Skin of body (tissue), 2 donors: ENCODE data around the gene VPS54. TPM values are rescaled to one million over a fixed set of nuclear protein-coding genes. Genes with fewer than 3 reads are reported as not detected.

Experiments used
- DNase-seq: peaks from one replicate; lab custom pipeline; 2025; lab: John Stamatoyannopoulos, UW
- total RNA-seq: library from RNA; depleted of rRNA; stranded (reverse); fragments of >200 nt; gene quantifications from one replicate; pipeline ENCODE4 v1.2.3, GENCODE V29; 2014

Gene VPS54
- total RNA-seq, 1 donor from 2014 or later = 34.3 TPM

DNA sequence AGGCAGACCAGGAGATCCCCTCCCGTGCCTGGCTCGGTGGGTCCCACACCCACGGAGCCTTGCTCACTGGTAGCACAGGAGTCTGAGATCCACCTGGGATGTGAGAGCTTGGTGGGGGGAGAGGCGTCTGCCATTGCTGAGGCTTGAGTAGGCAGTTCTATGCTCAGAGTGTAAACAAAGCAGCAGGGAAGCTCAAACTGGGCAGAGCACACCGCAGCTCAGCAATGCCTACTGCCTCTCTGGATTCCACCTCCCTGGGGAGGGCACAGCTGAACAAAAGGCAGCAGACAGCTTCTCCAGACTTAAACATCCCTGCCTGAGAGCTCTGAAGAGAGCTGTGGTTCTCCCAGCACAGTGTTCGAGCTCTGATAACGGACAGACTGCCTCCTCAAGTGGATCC, 92.4 kb downstream of the VPS54 start:
- DNase-seq = no peak

GRCh38 chr2:63914311-63914710, 104.9 kb downstream of the VPS54 start:
- DNase-seq = no peak

DNA sequence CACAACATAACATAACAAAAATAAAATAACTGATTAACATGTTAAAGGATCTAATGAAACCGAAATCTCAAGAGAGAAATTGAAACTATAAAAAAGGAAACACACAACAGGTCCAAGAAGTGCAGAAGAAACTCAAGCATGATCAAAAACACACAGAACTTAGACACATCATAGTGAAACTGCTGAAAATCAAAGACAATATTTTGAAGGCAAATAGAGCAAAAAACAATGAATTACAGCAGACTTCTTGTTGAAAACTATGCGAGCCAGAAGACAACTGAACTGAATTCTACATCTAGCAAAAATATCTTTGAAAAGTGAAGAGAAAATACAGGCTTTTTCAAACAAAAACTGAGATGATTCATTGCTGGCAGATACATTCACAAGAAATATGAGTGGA, 116.2 kb downstream of the VPS54 start:
- no peak for DNase-seq

GRCh38 chr2:63902149-63902548, 117.1 kb downstream of the VPS54 start:
- DNase-seq = no peak

- no peak for DNase-seq
Observed at GRCh38 chr2:63899639-63900038, 119.6 kb downstream of the VPS54 start.

DNA sequence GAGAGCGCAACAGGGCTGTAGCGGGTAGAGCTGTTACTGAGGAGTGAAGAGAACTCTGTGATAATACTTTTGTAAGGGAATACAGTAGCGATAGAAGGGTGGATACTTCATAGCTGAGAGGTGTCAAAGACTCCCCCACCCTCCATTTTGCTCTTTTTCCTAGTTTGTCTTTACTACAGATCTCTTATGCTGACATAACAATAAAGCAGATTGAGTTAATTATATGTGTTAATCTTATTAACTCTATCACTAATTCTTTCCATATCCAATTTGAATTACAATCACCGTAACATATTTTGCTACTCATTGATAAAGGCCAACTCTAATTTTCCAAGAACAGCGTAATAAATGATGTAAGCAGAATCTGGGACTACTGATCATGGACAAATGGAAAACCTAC, 120.4 kb downstream of the VPS54 start:
- no peak for DNase-seq

GRCh38 chr2:63894167-63894566, 125.1 kb downstream of the VPS54 start:
- no peak for DNase-seq

DNA sequence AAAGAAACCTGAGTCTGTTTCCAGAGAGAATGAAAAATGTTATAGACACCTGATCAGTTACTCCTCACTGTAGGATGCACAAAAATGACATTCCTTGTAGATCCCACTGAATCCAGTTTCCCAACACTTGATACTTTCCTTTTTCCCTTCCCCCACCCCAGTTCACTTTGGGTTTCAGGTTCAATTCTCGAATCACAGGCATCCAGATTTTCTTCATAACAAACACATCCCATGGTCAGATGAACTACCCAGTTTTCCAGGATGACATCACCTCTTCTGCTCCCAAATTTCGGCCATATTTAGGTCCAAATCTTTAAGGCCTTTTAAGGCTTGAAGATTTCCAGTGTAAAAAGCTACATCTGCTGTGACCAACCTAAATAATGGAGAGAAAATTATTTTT, 126.1 kb downstream of the VPS54 start:
- DNase-seq = no peak

GRCh38 chr2:63891488-63892030, 127.7 kb downstream of the VPS54 start:
- no peak for DNase-seq

- DNase-seq = no peak
Observed at GRCh38 chr2:63890678-63891077, 128.6 kb downstream of the VPS54 start.

GRCh38 chr2:63888490-63889402, 130.5 kb downstream of the VPS54 start:
- DNase-seq = no peak

- no peak for DNase-seq
Observed at GRCh38 chr2:63888053-63888452, 131.2 kb downstream of the VPS54 start.

DNA sequence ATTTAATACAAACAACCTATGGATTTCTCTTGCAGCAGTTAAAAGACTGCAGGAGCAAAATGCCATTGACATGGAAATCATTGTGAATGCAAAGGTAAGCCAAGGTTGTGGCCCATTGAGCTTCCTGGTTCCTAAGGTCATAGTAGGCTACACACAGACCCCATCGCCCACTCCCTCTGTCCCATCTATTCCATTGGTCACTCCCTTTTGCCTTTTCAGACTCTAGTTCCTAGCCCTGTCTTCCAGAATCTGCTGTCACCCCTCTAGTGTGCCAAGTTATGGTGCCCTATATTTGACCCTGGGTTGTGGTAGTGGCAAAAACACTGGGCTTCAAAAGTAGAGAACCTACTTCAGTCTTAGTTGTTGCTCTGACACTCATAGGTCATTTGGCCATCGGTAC, 132.8 kb downstream of the VPS54 start:
- no peak for DNase-seq

DNA sequence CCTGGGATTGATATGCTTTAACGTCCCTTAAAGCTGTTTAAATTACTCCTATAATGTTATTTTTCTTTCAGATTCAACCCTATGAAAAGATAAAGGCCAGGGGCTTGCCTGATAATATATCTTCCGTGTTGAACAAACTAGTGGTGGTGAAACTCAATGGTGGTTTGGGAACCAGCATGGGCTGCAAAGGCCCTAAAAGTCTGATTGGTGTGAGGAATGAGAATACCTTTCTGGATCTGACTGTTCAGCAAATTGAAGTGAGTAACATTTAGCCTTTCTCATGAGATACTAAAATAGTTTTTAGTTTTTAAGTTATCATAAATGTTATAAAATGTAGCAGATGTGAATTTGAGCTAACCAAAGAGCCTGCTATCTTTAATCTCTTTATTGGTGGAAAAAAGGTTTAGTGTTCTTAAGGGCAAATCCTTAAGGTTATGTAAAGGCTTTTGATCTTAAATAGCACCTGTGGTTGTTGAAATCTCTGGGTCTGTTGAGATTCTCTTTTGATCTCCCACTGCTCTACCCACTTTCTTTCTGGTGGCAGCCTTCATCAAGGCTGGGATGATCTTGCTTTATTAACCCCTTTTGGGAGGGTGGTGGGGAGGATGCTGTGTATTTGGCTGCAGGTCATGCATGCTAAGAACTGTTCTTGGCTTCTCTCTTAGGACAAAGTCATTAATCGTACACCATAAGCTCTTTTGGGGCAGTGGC, 136.7 kb downstream of the VPS54 start:
- no peak for DNase-seq

DNA sequence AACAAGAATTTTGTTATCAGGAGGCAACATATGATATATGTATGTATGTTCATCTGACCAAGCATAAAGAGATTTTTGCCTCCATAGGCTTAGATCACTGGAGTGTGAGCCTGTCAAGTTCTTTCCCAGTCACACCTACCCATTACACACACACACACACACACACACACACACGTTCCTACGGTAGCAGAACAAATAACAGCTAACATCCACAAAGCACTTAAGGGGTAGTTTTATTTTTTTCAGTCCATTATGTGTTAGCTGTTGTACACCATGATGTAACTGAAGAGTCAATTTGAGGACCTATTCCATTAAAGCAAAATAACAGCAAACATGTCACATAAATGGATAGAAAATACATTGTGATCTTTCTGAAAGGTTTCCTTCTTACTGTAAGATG, 138.0 kb downstream of the VPS54 start:
- DNase-seq = no peak

DNA sequence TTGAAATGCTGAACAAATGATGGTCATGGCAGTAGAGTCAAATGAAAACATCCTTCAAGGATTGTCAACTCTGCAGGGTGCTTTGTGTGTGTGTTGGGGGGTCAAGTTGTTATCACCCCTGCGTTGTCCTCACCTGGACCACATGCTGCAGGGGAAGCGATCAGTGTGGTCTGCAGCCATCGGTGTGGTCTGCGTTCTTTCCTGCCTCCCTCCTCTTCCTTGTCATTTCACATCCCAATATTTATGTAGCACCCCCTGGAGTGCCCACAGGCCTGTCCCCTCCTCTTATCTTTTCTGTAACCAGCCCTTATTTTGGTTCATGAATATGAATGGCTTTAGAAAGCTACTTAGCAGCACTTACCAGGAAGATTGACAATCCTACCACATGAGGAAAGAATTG, 138.6 kb downstream of the VPS54 start:
- DNase-seq = no peak

DNA sequence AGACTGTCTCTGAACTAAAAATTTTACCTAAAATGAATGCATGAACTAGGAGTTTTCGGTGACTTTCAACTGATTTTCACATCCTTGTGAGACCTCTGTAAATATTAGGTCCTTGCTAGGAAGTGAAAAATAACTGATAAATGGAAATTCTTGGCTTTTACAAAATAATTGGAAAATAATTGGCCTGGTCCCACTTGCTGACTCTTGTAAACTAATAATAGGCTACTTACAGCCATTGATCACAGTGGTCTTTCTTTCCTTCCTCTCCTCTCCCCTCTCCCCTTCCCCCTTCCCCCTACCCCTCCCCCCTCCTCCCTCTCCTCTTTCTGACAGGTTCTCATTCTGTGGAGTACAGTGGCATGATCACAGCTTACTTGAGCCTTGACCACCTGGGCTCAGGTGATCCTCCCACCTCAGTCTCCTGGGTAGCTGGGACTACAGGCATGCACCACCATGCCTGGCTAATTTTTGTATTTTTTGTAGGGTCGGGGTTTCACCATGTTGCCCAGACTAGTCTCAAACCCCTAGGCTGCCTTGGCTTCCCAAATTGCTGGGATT, 139.3 kb downstream of the VPS54 start:
- no peak for DNase-seq

DNA sequence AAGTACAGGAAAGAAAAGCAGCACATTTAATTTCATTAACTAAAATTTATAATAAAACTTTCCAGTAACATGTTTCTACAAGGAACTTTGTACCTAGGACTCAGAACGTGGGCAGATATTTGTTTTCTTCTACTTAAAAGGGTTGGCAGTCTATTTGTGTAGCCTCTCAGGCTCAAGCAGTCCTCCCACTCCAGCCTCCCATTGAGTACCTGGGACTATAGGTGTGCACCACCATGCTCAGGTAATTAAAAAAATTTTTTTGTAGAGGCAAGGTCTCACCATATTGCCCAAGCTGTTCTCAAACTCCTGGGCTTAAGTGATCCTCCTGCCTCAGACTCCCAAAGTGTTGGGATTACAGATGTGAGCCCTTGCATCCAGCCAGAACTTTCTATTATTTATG, 140.7 kb downstream of the VPS54 start:
- no peak for DNase-seq

DNA sequence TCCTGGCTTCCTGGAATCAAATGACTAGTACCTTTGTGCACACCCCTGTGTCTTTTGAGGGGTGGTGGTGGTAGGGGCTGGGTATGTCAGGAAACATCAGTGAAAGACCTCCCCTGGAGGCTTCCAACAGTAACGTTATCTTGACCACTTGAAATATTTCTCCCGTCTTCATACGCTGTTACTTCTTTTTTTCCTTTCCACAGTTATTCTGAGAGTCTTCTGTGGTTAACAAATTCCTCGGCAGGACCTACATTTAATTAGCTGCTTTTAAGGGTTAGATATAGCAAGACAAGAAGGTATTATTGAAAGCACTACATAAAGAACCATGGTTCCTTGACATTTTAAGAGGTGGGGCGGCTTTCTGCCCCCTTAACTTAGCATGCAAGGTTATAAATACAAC, 142.9 kb downstream of the VPS54 start:
- no peak for DNase-seq

DNA sequence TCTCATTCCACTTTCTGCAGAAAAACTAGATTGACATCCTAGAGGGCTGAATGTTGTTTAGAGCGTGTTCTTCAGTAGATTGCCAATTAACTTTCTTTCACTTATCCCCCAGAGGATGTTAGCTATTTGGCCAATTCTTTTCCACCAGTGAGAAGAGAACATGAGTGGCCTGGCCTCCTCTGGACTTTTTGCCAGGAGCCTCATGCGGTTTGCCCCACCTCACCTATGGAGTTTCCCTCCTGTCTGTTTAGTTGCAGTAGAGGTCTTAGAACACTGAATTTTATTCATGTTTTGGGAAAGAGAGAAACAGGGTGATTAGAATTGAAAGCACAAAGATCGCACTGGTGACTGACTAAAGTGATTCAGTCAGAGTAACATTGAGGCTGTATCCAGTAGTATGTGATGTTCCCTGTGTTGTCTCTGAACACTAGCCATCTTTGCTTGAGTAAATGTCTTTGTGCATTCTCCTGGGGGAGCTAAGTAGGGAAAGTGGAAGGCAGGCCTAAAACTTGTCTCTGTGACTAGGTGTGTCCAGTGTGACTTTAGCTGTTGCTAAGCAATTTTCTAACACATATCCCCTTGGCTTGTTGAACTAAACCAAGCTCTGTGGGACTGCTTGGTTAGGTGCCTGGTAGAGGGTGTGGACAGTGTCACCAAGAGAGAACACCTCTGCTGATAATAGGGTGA, 143.5 kb downstream of the VPS54 start:
- DNase-seq = no peak

GRCh38 chr2:63875131-63875527, 144.1 kb downstream of the VPS54 start:
- no peak for DNase-seq
